CD4-positive, alpha-beta T cell treated with Interleukin-17A for 1 hour (primary cell): ENCODE measurements around the gene GP1BB.

Experiments
- DNase-seq: peaks from one replicate; pipeline ENCODE4 v3.0.0-alpha.2; 2020

GP1BB gene

DNA sequence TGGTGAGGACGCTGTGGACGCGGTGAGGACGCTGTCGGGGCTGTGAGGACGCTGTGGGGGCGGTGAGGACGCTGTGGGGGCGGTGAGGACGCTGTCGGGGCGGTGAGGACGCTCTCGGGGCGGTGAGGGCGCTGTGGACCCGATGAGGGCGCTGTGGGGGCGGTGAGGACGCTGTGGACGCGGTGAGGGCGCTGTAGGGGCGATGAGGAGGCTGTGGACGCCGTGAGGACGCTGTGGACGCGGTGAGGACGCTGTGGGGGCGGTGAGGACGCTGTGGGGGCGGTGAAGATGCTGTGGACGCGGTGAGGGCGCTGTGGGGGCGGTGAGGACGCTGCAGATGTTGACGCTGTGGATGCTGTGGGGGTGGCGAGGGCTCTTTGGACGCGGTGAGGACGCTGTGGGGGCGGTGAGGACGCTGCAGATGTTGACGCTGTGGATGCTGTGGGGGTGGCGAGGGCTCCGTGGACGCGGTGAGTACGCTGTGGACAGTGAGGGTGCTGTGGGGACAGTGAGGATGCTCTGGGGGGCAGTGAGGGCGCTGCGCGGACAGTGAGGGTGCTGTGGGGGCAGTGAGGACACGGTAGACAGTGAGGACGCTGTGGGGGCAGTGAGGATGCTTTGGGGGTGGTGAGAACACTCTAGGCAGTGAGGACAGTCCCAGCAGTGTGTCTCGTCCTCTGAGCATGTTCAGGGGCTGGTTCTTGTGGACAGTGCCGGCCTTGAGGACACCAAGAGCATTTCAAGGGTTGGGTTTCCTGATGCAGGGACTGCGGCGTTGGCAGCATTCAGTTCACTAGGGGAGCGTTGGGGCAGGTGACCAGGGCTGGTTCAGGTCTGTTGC, 4.2 kb downstream of the GP1BB start:
- DNase-seq, result no peak

GRCh38 chr22:19728271-19728670, 4.9 kb downstream of the GP1BB start:
- DNase-seq, result no peak

DNA sequence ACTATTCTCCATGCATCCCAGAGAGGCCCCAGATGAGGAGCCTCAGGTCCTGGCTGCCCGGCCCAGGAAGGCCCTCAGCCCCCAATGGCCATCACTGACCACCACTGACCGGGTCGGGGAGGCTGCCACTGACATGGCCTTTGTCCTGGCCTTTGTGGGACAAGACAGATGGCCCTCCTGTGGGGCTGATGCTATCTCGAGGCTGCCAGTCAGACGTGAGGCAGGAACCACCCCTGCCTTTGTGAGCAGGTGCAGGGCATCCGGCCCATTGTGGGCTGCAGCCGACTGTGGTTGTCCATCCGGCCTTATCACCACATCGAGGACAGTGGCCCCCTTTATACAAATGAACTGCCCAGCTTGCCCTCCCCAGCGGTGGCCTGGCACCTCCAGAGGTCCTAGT, 5.5 kb downstream of the GP1BB start:
- no peak for DNase-seq

GRCh38 chr22:19729507-19729906, 6.2 kb downstream of the GP1BB start:
- DNase-seq, result no peak

DNA sequence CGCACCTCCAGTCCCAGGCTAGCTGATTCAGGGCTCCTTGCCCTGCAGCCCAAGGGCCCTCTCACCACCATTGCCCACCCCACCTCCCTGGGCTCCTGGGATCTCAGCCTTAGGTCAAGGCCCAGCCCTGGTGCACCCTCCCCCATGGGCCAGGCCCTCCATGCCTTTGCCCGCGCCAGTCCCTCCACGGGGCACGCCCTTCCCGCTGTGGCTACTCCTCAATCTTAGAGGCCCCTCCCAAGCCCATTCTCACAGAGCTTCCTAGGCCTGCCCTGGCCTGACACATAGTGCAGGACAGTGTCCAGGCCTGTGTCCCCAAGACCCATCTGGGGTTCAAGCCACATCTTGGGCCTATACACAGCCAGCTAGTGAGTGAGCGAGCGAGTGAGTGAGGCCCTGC, 6.9 kb downstream of the GP1BB start:
- no peak for DNase-seq

DNA sequence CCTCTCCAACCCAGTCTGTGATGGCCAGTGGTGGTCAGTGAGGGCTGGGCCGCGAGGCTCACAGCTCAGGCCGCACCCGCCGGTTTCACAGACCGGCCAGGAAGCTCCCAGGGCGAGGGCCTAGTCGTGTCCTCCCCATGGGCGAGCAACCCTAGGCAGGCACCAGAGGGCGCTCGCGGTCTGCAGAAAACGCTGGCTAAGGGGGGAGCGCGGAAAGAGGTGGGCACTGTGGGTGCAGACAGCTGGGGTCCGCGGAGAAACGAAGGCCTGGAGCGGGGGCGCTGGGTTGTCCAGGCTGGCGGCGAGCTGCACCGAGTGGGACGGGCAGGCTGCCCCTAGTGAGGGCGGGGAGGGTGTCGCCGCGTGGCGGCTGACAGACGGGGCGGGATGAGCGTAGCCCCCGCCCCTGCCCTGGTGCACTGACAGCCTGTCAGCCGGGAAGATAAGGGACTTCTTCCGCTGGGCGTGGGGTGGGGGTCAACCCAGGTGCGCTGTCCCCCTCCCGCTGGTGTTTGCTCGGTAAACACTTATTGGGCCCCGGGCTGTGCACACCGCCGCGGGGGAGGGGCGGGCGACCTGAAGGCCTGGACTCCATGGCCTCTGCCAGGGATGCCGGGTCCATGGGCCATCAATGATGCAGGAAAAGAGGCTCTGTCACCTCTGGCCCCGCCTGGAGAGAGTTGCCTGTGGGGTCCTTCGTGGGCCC, 7.5 kb downstream of the GP1BB start:
- peak; percentile 83 for DNase-seq

DNA sequence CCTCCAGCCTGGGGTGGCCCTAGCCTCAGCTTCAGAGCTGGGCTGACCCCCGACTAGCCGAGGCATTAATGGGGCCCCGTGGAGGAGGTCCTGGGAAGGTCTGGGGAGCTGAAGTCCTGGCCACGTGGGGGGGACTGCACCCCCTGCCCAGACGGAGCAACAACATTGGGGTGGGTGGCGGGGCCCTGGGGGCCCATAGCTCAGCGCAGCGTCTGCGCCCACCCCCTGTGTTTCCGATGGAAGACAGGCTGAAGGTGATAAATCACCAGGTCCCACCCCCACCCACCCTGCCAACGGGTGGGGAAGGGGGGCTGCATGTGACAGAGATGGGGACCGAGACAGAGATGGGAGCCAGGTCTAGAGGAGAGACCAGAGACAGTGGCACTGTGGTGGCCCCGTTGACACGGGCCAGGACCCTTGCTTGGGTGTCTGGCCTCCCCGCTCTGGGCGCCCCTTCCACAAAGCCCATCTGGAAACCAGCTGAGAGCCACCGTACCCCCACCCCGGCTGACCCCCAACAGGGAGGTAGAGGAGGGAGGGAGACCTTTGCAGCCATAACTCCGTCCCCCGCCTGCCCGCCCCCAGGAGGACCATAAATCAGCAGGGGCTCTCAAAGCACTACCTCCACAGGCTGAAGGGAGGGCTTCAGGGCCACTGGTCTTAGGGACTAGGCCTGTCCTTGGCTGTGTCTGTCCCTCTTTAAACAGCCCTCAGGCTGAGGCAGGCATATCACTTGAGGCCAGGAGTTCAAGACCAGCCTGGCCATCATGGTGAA, 8.2 kb downstream of the GP1BB start:
- no peak for DNase-seq

DNA sequence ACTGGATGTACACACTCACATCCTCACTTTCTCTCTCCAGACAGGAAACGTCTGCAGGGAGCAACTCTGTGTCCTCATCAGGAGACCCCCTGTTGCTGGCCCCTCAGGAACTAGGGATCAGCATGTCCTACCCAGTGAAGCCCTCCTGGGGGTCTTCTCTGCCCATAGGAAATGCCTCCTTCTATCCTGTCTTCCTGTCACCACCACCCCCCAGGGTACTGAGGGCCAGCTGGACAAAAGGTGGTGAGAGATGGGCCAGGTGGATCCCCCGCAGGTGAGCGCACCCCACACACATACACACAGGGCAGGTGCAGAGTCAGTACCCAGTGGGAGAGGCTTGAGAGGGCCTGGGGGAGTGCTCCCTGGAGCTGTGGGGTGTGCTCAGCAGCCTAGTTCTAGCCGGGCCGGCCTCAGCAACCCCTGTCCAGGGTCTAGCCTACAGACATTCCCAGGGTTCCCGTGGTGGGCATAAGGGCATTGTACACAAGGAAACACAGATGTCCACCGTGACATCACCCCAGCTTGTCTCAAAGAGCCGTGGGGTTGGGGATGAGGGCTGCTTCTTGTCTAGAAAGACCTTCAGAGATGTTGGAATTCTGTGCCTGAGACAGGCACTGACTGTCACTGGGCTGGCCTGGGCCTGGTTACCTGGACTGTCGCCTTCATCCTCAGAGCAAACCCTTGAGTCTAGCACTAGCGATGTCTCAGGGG, 9.2 kb downstream of the GP1BB start:
- DNase-seq, result no peak

DNA sequence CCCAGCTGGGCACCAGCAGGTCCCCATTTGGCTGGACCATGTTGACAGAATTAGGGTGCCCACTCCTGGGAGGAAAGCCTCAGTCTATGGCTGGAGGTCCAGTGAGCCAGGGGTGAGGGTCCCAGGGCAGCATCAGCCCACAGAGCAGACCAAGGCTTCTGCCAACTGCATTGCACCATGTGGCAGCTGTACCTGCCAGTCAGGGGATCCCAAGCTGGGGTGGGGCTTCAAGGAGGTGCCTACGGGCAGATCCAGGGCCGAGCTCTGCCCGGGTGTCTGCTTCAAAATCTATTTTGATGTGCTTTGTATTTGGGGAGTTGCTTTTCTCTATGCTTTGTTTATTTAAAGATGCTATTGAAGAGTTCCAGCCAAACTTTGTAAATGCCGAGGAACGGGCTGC, 10.4 kb downstream of the GP1BB start:
- no peak for DNase-seq

GRCh38 chr22:19734163-19734562, 10.8 kb downstream of the GP1BB start:
- no peak for DNase-seq

GRCh38 chr22:19734837-19735382, 11.6 kb downstream of the GP1BB start:
- DNase-seq, result no peak

DNA sequence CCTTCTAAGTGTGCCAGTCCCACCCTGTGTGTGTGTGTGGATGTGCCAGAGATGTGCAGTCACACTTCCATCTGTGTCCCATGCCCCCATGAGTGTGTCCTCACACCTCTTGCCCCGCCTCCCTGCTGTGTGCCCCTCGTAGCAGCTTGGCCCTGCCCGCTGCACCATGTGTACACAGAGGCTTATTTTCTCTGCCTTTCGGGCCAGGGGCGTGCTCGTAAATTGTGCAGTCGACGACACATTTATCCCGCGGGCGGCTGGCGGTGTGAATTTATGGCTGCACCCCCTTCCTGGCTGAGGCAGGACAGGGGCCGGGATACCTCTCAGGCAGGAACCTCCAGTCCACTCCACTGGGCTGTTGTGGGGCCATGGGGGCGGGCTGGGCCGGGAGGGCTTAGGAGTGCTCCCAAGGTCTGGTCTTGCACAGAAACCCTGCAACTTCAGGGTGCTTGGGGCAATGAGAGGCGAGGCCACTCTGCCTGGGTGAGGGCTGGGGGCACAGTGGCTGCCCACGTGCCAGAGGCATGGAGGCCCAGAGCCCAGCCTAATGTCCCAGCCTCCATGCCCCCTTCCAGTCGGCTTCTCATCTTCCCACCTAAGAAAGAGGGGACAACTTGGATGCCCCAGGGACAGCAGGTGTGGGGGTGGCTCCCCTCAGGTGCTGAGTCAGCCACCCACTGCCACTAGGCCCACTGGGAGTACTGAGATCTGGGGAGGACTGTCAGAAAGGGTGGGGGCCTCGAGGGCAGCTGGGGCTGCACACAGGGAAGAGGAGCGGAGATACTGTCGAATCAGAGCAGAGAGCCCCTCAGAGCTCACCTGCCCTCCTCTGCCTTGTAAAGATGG, 12.5 kb downstream of the GP1BB start:
- no peak for DNase-seq

DNA sequence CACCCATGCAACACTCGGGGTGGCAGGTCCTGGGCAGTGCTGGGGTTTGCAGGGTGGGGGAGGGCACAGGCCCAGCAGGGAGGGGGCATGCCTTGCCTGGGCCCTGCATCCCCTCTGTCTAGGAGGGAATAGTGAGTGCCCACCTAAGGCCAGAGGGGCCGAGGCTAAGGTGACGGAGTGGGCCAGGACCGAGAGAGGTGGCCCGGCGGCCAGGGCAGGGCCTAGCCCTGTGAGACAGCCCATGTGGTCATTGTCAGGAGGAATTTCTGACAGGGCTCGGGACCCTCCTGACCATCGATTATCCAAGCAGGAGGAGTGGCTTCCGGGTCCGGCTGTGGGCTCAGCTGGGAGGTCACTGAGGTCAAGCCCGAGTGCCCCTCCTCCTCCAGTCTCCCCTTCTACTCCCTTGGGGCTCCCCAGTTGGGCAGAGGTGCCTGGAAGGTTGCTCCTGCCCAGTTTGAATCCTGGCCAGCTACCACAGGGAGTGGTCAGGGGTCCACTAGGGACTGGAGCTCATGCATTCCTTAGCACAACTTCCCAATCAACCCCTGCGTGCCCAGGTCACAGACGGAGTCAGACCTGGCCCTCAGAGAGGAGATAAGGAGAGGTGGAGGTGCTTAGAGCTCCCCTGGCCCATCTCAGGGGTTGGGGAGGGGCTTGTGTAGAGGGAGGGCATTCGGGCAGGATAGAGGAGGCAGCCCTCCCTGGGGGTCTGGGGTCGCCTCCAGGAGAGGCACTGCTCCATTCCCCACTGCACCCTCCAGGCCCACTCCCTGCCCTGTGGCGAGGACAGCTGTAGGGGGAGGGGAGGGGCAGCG, 14.7 kb downstream of the GP1BB start:
- DNase-seq, result no peak

- DNase-seq, result no peak
Measured at GRCh38 chr22:19738664-19739447, 15.5 kb downstream of the GP1BB start.

GRCh38 chr22:19739448-19739895, 16.1 kb downstream of the GP1BB start:
- no peak for DNase-seq

DNA sequence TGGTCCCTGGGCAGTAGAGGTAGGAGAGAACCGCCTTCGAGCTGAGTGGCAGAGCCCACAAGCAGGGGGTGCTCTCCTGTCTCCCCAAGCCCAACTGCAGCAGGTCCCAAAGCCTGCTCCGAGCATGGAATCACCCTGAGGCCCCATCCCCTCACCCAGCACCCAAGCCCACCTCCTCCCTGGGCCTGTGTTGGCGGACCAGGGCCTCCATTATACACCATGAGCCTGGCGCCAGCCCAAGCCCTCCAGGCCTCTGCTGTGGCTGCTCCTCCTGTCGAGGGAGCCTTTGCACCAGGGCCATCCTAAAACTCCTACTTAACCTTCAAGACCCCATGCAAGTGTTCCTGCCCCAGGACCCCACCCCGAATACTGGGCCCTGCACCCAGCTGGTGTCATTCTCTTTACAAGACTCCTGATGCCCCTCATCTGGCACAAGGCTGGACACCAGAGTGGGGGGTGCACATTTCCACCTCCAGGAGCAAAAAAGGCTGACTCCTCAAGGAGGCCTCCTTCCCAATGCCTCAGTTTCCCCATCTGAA, 16.6 kb downstream of the GP1BB start:
- no peak for DNase-seq

GRCh38 chr22:19740586-19740985, 17.2 kb downstream of the GP1BB start:
- DNase-seq, result no peak

DNA sequence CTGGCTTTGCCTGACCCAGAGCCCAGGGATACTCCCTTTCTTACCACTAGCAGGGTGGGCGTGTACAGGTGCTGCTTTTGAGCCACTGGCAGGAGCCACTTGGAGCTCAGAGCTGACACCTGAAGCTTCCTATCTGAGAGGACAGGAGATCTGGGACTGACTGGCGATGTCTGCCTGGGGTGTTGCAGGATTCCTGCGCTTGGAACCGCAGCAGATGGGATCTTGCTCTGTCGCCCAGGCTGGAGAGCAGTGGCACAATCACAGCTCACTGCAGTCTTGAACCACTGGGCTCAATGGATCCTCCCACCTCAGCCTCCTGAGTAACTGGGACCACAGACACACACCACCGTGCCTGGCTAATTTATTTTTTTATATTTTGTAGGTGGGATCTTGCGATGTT, 17.7 kb downstream of the GP1BB start:
- DNase-seq, result no peak
